Activated B cell treated with CpG ODN at 0.5 μM for 24 hours (primary cell): ENCODE results near the gene ELP4. TPM values are rescaled to one million over a fixed set of nuclear protein-coding genes. Genes with fewer than 3 reads are reported as not detected.

ENCODE experiments used
- ATAC-seq: fragments of 200-7000 bp; cut with Tn5 transposase; one replicate; pipeline ENCODE4 v1.10.0; 2021; ENCODE audit warnings: low read depth, mild to moderate bottlenecking, moderate library complexity
- CTCF ChIA-PET: fragments of 350-600 bp; sonication (Branson Sonifier 250); formaldehyde crosslinking; loops from one replicate; lab custom pipeline; 2021; ENCODE audit warnings: antibody characterized with exemption; lab: Charles Lee
- POLR2A ChIA-PET: fragments of 350-600 bp; sonication (Branson Sonifier 250); formaldehyde crosslinking; loops from one replicate; lab custom pipeline; 2021; ENCODE audit warnings: antibody characterized with exemption; lab: Charles Lee
- DNase-seq: peaks from one replicate; pipeline ENCODE4 v3.0.0; 2022
- H3K27ac Mint-ChIP-seq: one replicate; pipeline ENCODE4 v1.8.0; 2020; ENCODE audit warnings: mixed read lengths
- H3K27me3 Mint-ChIP-seq: one replicate; pipeline ENCODE4 v1.8.0; 2021; ENCODE audit warnings: mixed read lengths
- H3K36me3 Mint-ChIP-seq: one replicate; pipeline ENCODE4 v1.8.0; 2021; ENCODE audit warnings: low read depth, mixed read lengths
- H3K4me1 Mint-ChIP-seq: one replicate; pipeline ENCODE4 v1.8.0; 2021; ENCODE audit warnings: mixed read lengths
- H3K4me3 Mint-ChIP-seq: one replicate; pipeline ENCODE4 v1.8.0; 2020; ENCODE audit warnings: mild to moderate bottlenecking, mixed read lengths
- H3K9me3 Mint-ChIP-seq: one replicate; pipeline ENCODE4 v1.8.0; 2020; ENCODE audit warnings: mixed read lengths
- intact Hi-C: fragments of 100-400 bp; cut with micrococcal nuclease; formaldehyde crosslinking; loops from one replicate; pipeline ENCODE4 v1.15.1; 2024
- total RNA-seq: library from RNA; stranded (reverse); gene quantifications from 2 replicates; pipeline ENCODE4 v1.2.3, GENCODE V29; 2022
- TF ChIP-seq, protein P1 (sequence below): fragments of 200-600 bp; IDR thresholded peaks from one replicate; pipeline ENCODE4 v1.8.0; 2022; ENCODE audit warnings: antibody characterized with exemption, mild to moderate bottlenecking

The ELP4 gene
- total RNA-seq, 1 donor from 2014 or later = 25.5 TPM

DNA sequence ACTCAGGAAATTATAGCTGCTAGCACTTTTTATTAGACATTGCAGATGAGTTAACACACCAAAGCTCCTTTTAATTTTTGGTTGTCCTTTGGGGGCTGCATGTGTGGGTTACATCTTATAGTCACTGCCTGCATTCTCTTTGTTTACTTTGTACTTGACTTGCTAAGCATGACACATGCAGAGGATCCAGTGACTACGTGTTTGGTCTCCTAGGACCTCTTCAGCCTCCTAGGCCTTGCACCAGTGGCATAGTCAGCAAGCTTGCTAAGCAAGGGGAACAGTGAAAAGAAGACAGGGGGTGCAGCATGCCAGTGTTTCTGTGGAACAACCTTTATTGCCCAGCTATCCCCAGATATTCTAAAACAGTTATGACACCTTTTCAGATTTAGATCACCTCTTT, 193.4 kb downstream of the ELP4 start:
- H3K4me1 Mint-ChIP-seq = no peaks in the 10 kb centered on the region
- no peak for ATAC-seq
- ChIA-PET POLR2A (no interaction called here), CTCF (no interaction called here)
- H3K4me3 Mint-ChIP-seq = no peak overlapping the region
- DNase-seq = no peak
- TF ChIP-seq, protein P1, sequence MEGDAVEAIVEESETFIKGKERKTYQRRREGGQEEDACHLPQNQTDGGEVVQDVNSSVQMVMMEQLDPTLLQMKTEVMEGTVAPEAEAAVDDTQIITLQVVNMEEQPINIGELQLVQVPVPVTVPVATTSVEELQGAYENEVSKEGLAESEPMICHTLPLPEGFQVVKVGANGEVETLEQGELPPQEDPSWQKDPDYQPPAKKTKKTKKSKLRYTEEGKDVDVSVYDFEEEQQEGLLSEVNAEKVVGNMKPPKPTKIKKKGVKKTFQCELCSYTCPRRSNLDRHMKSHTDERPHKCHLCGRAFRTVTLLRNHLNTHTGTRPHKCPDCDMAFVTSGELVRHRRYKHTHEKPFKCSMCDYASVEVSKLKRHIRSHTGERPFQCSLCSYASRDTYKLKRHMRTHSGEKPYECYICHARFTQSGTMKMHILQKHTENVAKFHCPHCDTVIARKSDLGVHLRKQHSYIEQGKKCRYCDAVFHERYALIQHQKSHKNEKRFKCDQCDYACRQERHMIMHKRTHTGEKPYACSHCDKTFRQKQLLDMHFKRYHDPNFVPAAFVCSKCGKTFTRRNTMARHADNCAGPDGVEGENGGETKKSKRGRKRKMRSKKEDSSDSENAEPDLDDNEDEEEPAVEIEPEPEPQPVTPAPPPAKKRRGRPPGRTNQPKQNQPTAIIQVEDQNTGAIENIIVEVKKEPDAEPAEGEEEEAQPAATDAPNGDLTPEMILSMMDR = no peak
- intact Hi-C loops = no loop called here
- peaks cover 4% of the 10 kb centered on the region for H3K36me3 Mint-ChIP-seq
- no peak overlapping the region for H3K27ac Mint-ChIP-seq
- H3K27me3 Mint-ChIP-seq = no peaks in the 10 kb centered on the region
- no peaks in the 10 kb centered on the region for H3K9me3 Mint-ChIP-seq

DNA sequence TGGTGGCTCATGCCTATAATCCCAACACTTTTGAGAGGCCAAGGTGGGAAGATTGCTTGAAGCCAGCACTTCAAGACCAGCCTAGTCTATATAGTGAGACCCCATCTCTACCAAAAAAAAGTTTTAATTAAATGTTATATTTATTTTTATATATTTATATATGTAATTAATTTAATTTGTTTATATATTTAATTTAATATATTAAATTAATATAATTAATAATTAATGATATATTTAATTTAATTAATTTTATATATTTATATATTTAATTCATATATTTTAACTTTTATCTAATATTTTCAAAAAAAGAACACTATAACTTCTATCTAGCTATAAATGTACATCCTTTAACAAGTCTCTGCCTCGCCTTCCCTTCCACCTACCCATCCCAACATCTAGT, 196.8 kb downstream of the ELP4 start:
- Mint-ChIP-seq H3K9me3 (no peaks in the 10 kb centered on the region), H3K27ac (no peak overlapping the region), H3K27me3 (no peaks in the 10 kb centered on the region), H3K4me1 (no peaks in the 10 kb centered on the region), H3K4me3 (no peak overlapping the region), H3K36me3 (peaks cover 6% of the 10 kb centered on the region)
- intact Hi-C loops = no loop called here
- POLR2A ChIA-PET = no interaction called here
- TF ChIP-seq, protein P1 = no peak
- no peak for ATAC-seq
- CTCF ChIA-PET = no interaction called here
- DNase-seq = no peak

DNA sequence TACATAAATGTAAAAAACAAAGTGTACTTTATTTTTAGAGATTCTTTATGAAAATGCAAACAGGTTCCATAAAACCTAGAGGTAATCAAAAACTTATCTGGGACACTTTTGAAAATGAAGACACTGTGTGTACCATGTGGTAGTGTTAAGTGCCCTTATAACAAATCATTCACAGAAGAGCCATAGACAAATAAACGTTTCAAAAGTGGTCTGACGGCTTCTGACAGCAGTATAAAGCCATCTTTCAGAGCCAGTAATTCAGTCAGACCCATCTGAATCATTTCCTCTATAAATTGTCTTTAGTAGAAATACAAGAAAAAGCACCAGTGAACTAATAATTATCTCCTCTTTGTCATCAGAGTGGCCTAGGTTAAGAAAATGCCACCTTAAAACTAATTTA, 201.6 kb downstream of the ELP4 start:
- Mint-ChIP-seq H3K36me3 (peaks cover 4% of the 10 kb centered on the region), H3K27me3 (no peaks in the 10 kb centered on the region), H3K27ac (no peak overlapping the region), H3K4me3 (no peak overlapping the region), H3K9me3 (no peaks in the 10 kb centered on the region), H3K4me1 (no peaks in the 10 kb centered on the region)
- ATAC-seq (no peak), DNase-seq (no peak)
- intact Hi-C loops = no loop called here
- TF ChIP-seq, protein P1 = no peak
- ChIA-PET POLR2A (no interaction called here), CTCF (no interaction called here)

DNA sequence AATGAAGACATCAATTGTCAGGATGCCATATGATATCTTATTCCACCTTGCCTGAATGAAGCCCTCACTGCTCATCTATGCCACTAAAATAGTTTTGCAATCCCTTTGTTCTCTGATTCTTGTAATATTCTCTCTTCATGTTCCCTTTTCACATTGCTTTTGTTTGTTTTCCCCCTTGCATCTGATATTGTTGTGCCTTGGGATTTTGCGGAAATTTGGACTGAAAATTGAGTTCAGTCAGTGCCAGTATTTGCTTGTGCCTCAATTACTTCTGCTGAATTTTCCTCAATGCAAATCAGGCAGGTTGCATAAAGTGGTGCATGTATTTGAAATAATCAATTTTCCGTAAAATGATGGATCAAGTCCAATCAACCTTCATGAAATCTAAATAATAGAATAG, 203.3 kb downstream of the ELP4 start:
- DNase-seq (no peak), ATAC-seq (no peak)
- Mint-ChIP-seq H3K27ac (no peak overlapping the region), H3K27me3 (no peaks in the 10 kb centered on the region), H3K4me3 (no peak overlapping the region), H3K9me3 (no peaks in the 10 kb centered on the region), H3K4me1 (no peaks in the 10 kb centered on the region), H3K36me3 (peaks cover 2% of the 10 kb centered on the region)
- TF ChIP-seq, protein P1 = no peak
- POLR2A ChIA-PET = no interaction called here
- CTCF ChIA-PET = no interaction called here
- intact Hi-C loops = no loop called here

DNA sequence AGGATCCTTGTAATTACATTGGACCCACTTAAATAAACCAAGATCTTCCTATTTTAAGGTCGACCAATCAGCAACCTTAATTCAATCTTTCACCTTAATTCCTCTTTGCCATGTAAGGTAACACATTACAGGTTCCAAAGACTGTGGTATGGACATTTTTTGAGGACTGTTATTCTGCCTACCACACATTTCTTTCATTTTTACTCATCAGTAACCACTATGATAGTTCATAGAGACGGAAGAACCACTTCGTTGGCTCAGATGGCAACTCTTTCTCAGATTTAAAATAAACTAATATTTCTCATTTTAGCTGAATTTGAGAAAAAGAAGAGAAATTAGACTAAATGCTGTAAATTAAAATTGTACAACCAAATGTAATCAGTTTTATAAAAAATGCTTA, 205.3 kb downstream of the ELP4 start:
- POLR2A ChIA-PET = no interaction called here
- no peak for ATAC-seq
- Mint-ChIP-seq H3K27me3 (no peaks in the 10 kb centered on the region), H3K4me1 (no peaks in the 10 kb centered on the region), H3K27ac (no peak overlapping the region), H3K4me3 (no peak overlapping the region), H3K36me3 (peaks cover 2% of the 10 kb centered on the region), H3K9me3 (no peaks in the 10 kb centered on the region)
- CTCF ChIA-PET = no interaction called here
- DNase-seq = no peak
- intact Hi-C loops = no loop called here
- TF ChIP-seq, protein P1 = no peak
